NCI-H187 treated with DMSO at 0.1 percent for 48 hours (cell line): ENCODE results near the gene EHD4.

Experiments
- DNase-seq: peaks from one replicate; lab custom pipeline; 2025; lab: John Stamatoyannopoulos, UW

EHD4 gene

GRCh38 chr15:41957021-41957897 lies 15.1 kb downstream of the EHD4 start:
- DNase-seq, result no peak

- no peak for DNase-seq
Measured at GRCh38 chr15:41955807-41956525, 16.4 kb downstream of the EHD4 start.

- no peak for DNase-seq
Measured at GRCh38 chr15:41955100-41955499, 17.3 kb downstream of the EHD4 start.

GRCh38 chr15:41954036-41954435 lies 18.3 kb downstream of the EHD4 start:
- no peak for DNase-seq

- DNase-seq, result no peak
Measured at GRCh38 chr15:41952013-41952563, 20.3 kb downstream of the EHD4 start.

- DNase-seq, result no peak
Measured at GRCh38 chr15:41951571-41951970, 20.8 kb downstream of the EHD4 start.

- DNase-seq, result no peak
Measured at GRCh38 chr15:41950489-41950888, 21.9 kb downstream of the EHD4 start.

- DNase-seq, result no peak
Measured at GRCh38 chr15:41950127-41950483, 22.3 kb downstream of the EHD4 start.

GRCh38 chr15:41949401-41950126 lies 22.8 kb downstream of the EHD4 start:
- DNase-seq, result no peak

- DNase-seq, result no peak
Measured at GRCh38 chr15:41948490-41948889, 23.9 kb downstream of the EHD4 start.

GRCh38 chr15:41946970-41947369 lies 25.4 kb downstream of the EHD4 start:
- DNase-seq, result no peak

GRCh38 chr15:41945731-41946130 lies 26.6 kb downstream of the EHD4 start:
- DNase-seq, result no peak

GRCh38 chr15:41945221-41945620 lies 27.1 kb downstream of the EHD4 start:
- no peak for DNase-seq

GRCh38 chr15:41944313-41944940 lies 27.9 kb downstream of the EHD4 start:
- DNase-seq, result no peak

GRCh38 chr15:41943543-41944312 lies 28.6 kb downstream of the EHD4 start:
- DNase-seq, result no peak

GRCh38 chr15:41942886-41943285 lies 29.5 kb downstream of the EHD4 start:
- DNase-seq, result no peak

- DNase-seq, result no peak
Measured at GRCh38 chr15:41941644-41942415, 30.5 kb downstream of the EHD4 start.

- no peak for DNase-seq
Measured at GRCh38 chr15:41940441-41940857, 31.9 kb downstream of the EHD4 start.

GRCh38 chr15:41939986-41940385 lies 32.4 kb downstream of the EHD4 start:
- no peak for DNase-seq

- no peak for DNase-seq
Measured at GRCh38 chr15:41937568-41937923, 34.8 kb downstream of the EHD4 start.
